NCI-H69 (cell line): Measurements from ENCODE around the gene LAMA2.

ENCODE experiments used
- DNase-seq: peaks from one replicate; lab custom pipeline; 2025; lab: John Stamatoyannopoulos, UW

The LAMA2 gene

DNA sequence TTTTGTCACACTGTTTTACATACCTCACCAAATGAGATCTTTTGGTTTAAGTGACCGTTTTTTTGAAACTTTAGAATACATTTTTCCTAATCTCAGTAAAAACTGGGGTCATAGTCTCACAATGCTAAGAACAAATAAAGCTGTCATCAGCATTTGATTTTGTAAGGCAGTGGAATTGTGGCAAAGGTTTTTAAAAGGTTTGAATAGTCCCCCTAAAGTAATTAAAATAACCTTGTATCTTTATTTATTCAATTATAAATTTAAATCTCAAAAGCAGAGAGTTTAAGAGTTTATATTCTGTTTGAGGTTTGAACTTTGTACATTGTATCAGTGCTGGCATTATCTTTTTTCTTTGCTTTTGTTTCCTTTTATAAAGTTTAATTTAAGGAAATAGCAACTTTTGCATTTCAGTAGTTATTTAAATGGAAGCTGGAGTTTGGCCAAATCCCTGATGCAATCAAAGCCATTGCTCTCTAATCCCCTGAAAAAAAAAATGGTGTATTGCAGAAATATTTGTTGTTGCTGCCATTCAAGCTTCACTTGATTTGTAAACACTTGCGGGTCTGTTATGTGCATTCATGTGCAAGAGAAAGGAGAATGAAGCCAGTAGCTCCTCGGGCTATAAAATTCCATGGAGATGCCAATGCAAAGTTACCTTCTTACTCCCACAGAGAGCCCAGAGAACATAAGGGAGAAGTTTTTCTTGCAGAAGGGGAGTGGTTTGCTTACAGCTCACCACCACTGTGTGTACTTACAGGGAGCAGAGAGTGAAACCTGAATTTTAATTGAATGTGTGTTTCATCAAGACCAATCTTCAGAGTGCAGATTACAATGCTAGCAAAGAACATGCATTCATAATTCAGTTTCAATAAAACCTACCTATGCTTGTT, 435.2 kb downstream of the LAMA2 start:
- DNase-seq: no peak

DNA sequence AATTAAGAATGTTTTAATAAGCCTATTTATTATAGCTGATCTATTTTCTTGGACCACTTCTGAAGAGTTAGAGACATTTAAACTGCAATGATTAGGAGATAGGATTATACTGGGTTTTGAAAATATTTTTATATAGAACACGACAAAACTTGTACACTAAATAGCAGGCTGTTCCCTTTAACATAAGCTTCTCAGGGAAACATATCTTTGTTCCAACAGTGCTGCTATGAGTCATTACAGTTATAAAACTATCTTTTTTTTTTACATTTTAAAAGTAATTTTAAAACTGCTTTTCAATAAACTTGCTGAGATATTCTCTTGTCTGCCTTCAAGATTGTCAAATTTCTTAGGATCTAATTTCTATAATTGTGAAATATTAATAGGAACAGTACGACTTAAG, 438.0 kb downstream of the LAMA2 start:
- no peak for DNase-seq

DNA sequence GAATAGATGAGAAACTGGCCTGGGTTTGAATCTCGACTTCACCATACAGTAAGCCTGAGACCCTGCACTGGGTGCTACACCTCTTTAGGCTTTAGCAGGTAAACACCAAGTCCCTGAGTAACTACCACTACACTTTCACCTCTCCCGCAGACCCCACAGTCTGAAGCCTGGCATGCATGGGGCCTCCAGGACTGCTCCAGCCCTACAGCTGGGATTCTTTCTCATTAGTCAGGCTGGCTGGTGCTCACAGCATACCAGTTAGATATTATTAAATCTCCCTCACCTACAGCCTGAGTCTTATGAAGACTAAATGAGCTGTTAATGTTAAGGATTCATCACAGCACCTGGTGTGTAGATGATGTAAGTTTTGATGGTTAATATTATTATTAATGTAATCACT, 438.4 kb downstream of the LAMA2 start:
- no peak for DNase-seq

DNA sequence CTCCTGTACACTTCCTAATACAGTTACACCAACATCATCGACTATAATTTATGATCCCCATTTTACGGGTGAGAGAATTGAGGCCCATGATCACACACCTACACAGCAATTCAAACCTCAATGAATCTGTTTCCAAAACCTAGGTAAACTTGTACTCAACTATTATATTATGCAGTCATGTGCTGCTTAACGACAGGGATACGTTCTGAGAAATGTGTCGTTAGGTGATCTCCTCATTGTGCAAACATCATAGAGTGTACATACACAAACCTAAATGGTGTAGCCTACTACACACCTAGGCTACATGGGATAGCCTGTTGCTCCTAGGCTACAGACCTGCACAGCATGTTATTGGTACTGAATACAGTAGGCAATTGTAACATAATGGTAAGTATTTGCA, 441.4 kb downstream of the LAMA2 start:
- no peak for DNase-seq

DNA sequence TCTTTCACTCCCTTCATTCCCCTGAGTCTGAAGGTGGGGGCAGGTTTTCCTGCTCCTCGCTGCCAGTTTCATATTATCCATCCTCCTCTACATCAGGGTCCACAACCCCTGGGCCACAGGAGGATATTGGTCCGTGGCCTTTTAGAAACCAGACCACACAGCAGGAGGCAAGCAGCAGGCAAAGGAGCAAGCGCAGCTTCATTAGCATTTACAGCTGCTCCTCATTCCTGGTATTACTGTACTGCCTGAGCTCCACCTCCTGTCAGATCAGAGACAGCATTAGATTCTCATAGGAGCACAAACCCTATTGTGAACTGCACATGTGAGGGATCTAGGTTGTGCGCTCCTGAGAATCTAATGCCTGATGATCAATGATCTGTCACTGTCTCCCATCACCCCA, 446.7 kb downstream of the LAMA2 start:
- DNase-seq: no peak

DNA sequence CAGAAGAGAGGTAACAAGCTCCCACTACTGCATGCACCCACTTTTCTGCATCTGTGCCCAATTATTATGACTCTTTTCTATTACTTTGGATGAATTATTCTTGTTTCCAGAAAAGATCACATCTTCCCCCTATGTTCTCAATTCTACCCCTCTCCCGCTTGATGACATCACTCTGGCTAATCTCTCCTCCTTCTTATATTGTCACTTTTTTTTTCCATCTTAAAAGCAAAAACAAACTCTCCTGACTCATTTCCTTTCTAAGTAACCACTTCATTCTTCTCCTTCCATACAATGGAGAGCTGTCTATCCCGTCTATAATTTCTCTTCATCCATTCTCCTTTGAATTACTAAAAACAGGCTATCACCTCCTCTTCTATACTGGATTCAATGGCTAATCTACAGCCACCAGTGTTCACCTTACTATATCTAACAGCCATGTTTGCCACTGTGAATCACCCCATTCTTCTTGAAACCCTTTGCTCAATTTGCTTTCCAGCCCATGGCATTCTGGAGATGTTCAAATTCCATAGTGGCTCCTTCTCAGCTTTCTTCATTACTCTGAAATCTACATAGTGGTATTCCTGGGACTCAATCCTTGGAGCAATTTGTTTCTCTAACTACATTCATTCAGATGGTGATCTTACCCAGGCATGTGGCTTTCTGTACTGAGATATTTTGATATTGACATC, 448.7 kb downstream of the LAMA2 start:
- DNase-seq: no peak

DNA sequence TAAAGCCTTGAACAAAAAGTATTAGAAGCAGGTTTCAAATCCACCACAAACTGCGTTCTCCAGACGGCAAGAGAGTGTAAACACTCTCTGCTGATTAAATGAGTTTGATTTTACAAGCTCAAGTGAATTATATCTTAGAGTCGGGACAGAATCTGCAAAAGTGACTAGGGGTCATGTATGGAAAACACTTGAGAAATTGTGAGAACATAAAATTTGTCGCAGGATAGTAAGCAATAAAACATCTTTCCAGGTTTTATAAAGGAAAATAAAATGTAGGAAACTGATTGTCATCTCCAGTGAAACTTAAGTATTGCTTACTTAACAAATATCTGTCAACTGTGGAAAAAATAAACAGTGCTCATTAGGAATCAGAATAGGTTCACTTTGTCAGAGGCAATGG, 452.9 kb downstream of the LAMA2 start:
- DNase-seq: no peak

DNA sequence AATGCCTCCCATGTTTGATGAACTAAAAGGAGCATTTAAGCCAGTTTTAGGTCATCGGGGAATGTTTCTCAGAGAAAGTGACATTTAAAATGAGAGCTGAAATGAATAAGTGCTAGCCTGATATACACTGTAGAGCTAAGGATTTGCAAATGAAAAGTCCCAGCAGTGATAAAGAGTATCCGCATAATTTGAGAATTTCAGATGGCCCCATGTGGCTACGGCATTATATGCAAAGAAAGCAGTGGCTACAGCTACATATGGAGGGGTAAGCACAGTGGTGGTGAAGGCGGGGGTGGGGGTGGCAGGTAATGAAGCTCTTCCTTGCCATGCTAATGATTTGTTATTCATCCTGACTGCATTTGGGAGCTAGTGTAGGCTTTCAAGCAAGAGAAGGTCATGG, 455.7 kb downstream of the LAMA2 start:
- DNase-seq: no peak

DNA sequence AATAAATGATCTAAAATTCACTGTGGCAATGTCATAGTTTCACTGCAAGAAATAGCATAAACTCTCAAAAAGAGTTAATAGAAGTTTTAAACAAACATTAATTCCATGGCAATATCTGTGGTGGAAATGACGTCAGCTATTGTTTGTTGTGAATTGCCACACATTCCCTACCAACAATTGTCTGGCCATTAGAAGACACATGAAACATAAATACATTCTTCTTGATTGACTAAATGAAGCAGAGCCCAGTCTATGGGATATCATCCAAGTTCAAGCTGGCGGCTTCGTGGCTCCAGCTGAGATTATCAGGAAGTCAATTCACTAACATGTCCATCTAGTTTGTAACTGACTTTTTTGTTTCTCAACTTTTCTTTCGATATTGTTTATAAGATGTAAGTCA, 458.0 kb downstream of the LAMA2 start:
- DNase-seq: no peak

DNA sequence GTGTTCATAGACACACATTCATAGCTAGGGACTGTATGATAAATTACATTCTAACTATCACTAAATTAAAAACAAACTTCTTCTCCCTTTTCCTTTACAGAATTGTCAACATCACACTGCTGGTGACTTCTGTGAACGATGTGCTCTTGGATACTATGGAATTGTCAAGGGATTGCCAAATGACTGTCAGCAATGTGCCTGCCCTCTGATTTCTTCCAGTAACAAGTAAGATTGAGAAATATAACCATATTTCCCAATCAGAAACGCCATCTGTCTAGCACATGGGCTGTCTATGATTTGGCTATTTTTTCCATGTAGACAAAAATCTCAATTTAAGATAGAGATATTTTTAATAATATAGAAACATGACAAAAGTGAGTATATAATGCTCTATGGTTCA, 459.3 kb downstream of the LAMA2 start:
- DNase-seq: no peak

DNA sequence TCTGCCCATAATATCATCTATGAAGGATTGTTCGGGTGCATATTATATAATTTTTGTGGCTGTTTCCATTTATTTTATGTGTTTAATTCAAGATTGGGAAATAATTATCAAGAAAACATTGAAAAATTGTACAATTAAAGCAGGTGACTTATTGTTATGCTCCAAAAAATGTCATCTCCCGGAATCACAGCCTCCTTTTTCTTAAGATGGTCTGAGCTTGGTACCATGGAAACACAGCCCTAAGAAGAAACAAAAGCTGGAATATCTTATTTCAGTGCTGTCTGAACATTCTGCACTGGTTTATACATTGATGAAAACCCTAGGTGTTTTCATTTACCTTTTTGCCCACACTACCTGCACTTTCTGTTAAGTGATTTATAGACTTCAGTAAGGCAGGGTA, 459.9 kb downstream of the LAMA2 start:
- no peak for DNase-seq

DNA sequence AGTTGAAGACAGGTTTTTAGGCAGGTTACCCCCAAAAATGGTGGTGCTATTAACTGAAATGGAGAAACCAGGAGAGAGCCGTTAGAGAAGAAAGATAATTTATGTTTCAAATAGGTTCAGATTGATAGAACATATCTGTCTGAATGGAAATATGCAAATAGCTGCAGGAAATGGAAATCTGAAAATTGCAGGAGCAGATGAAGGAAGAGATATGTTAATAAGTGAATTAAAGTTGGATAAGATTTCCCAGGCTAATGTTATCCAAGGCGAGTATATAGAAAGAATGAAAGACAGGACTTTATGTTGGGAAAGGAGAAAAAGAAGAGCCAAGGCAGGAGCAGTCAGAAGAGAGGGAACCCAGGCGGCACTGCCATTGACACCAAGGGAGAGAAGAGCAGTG, 461.4 kb downstream of the LAMA2 start:
- no peak for DNase-seq

DNA sequence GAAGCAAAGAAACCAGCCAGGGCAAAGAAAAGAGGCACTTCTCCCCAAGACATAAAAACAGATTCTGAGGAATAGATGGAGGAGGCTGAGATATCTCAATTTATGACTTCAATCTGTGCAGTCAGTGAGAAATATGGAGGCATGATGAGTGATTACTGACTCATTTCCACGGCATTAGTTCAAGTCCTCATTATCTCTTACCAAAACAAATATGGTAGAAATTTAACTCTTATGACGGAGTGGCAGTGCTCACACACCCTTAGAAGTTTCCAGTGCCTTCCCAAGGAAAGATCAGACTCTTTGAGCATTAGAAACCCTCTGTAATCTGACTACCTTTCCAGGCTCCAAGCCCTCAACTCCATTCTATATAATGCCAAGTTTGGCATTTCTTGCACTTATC, 463.0 kb downstream of the LAMA2 start:
- DNase-seq: no peak

DNA sequence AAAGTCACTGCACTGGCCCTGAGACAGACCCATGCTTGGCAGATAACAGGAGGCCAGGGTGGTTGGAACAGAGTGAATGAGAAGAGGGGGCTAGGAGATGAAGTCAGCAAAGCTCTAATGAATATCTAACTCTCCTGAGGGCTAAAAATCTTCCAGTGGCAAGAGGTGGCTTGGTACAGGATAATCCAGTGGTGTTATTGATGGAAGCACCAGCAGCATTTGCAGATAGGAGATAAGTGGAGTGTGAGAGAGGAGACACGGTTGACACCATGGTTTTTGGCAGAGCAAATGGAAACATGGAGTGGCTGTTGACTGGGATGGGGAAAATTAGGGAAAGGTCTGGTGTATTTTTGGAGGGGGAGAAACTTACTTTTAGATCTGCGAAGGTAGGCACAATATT, 464.0 kb downstream of the LAMA2 start:
- DNase-seq: no peak

DNA sequence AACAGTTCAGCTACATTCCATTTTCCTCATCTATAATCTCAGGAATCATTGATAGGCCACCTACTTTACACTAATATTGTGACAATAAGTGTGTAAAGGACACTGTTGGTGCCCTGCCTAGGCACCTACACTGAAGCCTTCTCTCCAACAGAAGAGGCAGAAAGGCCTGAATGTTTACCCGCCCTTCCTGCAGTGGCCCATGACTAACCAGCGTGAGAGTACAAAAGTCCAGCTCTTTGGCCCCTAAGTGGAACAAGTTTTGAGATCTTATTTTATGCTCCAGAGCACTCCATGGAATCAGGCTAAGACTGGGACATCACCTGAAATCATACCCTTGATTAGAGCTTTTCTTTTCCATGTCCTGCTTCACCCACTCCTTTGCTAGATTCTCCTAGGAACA, 467.3 kb downstream of the LAMA2 start:
- DNase-seq: no peak

DNA sequence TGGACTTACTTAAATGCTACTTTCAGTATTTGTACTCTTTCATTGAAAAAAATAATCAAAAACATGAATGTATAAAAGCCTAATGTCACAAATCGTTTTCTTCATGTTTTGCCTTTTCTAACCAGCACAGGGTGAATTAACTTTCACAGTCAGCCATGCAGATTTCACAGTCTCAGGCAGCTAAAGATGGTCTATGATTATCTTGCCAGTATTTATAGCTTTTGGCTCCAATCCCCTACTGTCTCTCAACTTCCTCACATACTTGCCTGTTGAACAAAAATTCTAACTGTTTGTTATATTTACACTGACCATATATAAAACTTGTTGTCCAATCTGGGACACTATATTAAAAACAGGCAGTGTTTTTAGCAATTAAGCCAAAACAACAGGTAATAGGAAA, 468.9 kb downstream of the LAMA2 start:
- DNase-seq: no peak

DNA sequence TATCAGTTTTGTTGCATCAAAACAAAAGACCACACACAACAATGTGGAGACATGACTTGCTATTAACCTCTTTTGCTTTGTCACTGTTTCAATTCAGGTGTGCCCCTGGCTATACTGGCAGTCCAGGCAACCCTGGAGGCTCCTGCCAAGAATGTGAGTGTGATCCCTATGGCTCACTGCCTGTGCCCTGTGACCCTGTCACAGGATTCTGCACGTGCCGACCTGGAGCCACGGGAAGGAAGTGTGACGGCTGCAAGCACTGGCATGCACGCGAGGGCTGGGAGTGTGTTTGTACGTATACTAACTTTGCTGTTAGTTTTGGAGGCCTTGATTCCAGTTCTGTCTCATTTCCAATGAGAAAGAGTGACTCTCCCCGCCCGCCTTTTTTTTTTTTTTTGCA, 470.1 kb downstream of the LAMA2 start:
- no peak for DNase-seq

DNA sequence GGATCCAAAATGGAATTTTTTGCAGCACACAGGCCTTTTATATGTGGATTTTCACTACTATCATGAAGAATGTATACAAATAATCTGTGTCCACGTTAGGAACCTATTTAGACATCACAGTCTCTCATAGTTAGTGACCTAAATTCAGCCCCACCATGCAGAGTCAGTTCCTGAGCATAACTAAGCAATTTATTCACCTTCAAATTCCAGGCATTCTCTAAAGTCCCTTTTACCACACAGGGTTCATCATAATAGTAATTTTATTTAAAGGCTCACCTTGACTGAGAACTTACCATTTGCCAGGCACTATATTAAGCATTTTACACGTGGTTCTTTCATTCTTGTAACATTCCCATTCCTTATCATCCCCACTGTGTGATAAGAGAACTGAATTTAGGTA, 473.2 kb downstream of the LAMA2 start:
- no peak for DNase-seq

DNA sequence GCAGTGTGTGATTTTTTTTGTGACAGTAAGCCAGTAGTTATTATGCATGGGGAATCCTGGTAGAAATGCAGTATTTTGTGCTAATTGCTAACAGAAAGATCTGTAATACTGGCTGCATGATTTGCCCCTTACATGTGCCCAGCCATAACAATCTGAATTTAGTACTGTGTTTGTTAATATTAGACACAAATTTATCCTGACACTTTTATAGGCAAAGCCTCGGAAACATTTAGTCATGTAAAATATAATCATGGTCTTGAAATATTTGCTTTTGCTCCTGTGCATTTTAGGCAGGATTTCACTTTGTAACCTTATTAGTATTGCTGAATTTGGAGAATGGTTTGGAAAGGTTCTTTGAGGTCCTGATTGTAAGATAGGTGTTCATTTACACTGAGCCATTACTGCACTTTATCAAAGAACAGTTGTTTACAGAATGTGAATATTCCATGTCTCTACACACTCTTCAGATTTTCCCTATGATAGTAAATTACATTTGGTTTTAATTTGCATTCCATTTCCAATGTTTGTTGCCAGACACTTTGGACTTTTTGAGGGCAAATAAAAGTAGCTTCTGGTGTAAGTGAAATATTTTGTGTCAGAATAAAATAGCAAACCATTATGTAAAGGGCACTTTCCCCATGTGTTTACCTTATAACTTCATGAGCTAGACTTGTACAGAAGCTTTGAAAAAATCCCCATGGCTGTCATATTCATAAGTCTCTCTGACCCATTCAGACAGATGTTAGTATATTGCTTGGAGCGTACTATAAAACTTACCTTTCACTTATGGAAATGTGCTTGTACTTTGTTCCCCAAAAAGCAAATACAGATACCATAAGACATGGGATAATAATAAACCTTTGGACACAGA, 477.1 kb downstream of the LAMA2 start:
- no peak for DNase-seq

DNA sequence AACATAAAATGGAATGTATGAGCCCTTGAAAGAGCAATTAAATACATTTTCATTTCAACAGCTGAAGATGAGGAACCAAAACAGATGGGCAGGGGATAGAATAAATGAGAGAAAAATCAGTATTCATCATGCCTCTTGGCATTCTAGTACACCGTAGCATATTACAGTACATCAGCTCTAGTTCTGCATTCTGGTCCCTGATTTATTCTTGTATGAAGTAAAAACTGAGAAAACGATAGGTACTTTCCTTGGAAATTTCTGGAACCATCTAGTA, 477.7 kb downstream of the LAMA2 start:
- no peak for DNase-seq

DNA sequence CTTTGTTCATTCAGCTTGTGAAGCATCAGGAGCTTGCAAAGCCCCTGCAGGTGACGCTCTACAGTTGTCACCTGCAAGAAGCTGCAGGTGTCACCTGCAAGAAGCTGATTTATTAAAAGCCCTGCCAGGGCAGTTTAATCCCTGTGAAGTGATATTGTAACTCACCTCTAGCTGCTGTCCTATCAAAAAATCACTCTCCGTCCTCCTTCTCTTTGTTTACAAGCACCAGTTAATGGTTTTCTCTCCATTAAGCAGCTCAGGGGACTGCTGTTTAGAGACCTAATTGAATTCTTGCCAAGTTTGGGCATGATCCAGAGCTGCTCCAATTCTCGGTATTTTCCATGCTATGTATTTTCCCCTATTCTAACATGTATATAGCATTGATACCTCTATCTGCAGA, 481.1 kb downstream of the LAMA2 start:
- DNase-seq: no peak

DNA sequence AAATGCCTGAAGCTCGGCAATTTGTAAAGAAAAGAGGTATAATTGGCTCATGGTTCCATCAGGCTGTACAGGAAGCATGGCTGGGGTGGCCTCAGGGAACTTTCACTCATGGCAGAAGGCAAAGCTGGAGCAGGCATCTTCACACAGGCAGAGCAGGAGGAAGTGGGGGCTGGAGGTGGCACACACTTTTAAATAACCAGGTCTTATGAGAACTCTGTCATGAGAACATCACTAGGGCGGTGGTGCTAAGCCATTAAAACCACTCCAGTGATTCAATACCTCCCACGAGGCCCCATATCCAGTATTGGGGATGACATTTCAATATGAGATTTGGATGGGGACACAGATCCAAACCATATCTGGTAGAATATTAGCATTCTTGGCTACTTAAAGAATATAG, 481.8 kb downstream of the LAMA2 start:
- DNase-seq: no peak

DNA sequence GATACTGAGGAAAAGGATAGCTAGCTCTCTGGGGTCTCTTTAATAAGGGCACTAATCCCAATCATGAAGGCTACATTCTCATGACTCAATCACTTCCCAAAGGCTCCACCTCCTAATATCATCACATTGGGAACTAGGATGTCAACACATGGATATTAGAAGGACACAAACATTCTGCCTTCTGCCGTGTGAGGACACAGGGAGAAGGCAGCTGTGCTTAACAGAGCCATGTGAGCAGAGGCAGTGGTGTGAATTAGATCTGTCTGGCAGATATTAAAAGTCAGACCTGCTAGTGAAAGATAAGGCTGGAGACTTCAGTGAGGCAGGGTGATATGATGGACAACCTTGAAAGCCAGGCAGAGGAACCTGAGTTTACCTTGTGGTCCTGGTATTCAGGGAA, 485.1 kb downstream of the LAMA2 start:
- no peak for DNase-seq
